Activated naive CD4-positive, alpha-beta T cell treated with anti-CD3 and anti-CD28 coated beads, Interleukin-2, amount 50 U/mL, for 16 hours (primary cell): ENCODE results near the gene TBL1XR1.
A peak's percentile ranks its signal among the peaks of the same experiment; 100 is the strongest.
"Not testable (repeated sequence)": the region's sequence is repeated elsewhere in the genome, so short reads cannot be mapped to it uniquely, and the experiment has no call there.

ENCODE experiments used
- DNase-seq: peaks from one replicate; pipeline ENCODE4 v3.0.0-alpha.2; 2020

Gene TBL1XR1

GRCh38 chr3:177056927-177057326 lies 140.4 kb downstream of the TBL1XR1 start:
- DNase-seq = no peak

GRCh38 chr3:177055605-177056571 lies 141.4 kb downstream of the TBL1XR1 start:
- DNase-seq = no peak

GRCh38 chr3:177053107-177053506 lies 144.2 kb downstream of the TBL1XR1 start:
- no peak for DNase-seq

DNA sequence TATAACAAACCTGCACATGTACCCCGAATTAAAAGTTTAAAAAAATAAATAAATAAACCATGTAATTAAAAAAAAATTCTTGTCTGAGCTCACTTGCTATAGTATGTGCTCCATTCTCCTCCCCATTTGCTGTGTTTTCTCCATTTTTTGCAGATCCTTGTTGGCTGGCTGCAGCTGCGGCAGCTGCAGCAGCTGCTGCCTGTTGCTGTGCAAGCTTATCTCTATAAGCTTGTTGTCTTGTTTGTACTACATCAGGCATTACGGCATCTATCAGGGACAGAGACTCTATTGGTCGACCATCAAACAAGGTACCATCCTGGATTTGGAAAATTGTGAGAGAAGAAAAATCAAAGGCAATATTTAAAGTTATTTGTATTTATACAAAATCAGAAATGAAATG lies 145.9 kb downstream of the TBL1XR1 start:
- DNase-seq = no peak

DNA sequence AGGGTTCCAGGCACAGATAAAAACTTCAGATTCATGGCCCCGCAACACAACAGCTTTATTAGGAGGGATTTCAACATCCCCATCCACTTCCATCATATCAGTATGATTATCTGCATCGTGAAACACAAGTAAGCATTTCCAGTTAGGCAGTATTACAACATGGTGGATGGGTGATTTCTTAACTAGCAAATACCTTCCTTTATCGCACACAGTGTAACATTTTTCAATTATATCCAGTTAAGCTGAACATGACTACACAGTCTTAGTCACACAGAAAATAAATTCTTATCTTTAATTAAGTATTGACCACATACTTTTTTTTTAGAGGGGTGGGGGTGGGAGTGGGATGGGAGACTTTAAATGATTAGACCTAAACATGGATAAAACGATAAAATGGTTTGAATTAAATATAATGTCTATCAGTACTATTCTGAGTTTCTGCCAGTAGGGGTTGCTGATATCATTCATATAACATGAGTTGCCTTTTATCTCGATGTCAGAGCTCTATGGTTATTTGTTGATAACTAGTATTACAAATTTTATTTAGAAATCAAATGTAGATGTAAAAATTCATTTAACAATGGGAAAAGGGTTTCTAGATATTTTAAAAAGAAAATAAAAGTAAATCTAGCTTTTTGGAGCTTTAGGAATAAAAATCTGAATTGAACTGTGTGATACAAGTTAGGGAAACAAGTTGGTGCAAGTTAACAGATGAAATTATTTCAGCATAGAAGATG lies 146.6 kb downstream of the TBL1XR1 start:
- DNase-seq = no peak

- DNase-seq = no peak
These were observed 151.5 kb downstream of the TBL1XR1 start for GRCh38 chr3:177045767-177046166.

DNA sequence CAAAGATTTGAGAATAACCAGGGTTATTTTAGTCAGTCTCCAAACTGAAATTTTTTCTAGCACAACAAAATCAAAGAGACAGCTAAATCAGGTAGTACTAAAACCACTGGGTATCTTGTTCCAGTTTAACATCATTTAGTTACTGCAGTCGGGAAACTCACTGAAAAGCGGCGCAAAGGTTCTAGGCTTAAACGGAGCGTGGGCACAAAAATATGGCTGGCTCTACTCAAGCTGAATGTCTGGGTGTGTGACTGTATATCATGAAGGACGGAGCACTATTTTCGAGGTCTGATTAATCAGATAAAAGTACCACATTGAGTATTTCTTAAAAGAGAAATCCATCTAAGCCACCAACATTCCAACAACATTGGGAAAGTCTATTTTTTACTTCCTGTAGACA lies 152.1 kb downstream of the TBL1XR1 start:
- DNase-seq = no peak

DNA sequence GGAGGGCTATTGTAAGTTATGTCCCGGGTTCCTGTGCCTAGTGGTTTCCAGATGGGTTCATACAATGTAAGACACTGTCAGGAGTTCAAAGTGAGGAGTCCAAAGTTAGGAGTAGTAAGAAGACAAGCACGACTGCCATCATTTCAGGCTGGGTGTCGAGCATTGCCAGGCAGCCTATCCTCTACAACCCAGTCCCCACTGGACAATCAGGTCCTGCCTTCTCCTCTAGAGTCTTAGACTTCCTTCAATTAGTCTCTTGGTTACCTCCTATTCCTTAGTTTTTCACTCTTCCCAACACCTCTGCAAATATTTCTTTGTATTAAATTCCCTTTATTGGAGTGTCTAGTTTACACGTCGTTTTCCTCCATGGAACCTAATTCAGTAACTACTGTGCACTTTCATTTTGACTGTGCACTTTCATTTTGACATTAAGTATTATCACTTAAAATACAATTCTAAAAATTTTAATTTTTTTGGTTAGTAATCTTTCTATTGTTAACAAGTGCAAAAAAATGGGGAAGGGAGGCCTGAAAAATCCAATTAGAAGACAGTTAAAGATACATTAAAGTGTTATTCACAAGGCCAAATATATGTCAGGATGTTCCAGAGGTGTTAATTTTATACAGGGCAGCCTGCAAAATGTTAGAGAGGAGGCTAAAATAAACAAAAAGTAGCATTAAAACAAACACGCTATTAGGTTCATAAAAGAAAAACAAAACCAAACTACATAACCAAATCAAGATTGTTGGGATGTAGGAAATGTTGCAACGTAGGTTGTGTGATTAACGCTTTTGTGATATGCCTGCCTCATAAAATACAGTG lies 155.3 kb downstream of the TBL1XR1 start:
- DNase-seq = no peak

DNA sequence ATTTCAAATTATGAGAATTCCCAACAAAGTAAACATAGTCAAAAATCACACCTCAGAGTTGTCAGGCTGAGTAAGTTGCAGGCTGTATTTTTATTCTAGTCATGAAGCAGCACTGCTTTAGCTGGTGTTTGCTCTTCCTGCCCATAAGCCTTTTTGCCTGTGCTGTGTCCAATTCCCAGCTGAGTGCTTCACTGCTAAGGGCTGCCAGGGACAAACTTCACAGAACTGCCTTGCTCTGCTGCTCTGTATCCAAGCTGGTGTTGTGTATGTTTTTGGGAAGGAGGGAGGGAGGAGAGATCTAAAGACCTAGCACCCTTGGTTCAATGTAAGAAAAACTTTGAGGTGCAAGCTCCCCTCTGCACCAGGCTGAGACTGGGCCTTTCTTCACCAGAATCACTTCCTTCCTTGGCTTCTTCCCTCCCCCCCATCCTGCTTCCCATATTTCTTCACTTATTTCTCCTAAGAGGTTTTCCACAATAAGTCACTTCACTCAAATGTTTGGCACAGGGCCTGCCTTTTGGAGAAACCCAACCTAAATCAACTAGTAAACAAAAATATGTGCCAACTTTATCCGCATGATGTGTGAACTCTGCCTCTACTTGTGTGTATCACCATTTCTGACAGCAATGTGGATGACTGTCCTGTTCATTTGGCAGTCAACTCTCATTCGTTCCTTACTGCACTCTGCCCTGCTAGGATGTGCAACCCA lies 156.1 kb downstream of the TBL1XR1 start:
- no peak for DNase-seq

GRCh38 chr3:177039490-177040274 lies 157.6 kb downstream of the TBL1XR1 start:
- DNase-seq = no peak

- peak; percentile 28 for DNase-seq
These were observed 160.0 kb downstream of the TBL1XR1 start for GRCh38 chr3:177037241-177037640.

DNA sequence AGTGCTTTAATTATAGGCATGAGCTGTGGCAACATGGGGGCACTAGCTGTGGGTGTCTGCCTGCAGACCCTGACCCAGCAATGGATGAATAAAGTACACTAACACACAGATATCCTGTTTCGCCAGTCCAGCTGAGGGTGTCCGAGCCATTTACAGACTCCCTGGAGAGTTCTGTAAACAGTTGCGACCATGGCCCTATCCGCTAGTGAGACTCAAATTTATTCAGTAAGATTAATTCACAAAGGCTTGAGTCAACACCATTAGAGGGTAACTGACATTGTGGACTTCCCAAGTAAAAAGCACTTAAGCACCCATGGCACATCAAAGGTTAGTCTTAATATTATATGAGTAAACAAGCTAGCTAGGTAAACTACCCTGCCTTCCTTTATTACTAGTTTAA lies 161.6 kb downstream of the TBL1XR1 start:
- no peak for DNase-seq

GRCh38 chr3:177034832-177035475 lies 162.3 kb downstream of the TBL1XR1 start:
- no peak for DNase-seq

- no peak for DNase-seq
These were observed 170.6 kb downstream of the TBL1XR1 start for GRCh38 chr3:177026505-177027277.

- DNase-seq = no peak
These were observed 181.4 kb downstream of the TBL1XR1 start for GRCh38 chr3:177015881-177016280.

DNA sequence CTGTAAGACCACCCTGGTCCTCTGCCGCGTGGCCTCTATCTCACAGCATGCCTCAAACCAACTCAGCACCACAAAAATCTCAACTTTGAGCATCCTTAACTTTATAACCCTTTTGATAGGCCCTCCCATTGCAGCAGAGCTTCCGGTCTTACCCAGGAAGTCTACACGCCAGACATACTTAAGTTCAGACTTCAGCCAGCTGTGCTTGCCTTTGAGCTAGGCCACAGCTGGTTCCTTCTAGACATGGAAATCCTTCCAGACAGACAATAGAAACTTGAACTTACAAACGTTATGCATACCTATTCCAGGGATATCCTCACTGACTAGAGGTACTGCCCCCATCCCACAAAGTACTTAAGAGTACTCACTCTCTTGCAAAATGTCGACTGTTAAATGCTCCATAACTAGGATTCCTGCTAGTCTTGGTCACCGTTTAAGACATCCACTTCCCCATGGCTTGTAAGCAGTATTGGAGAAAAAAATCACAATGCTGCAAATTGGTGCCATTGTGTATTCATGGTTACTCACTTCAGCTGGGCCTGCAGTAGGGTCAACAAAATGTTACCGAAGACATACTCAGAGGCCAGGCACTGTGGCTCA lies 183.5 kb downstream of the TBL1XR1 start:
- no peak for DNase-seq

GRCh38 chr3:177005718-177006405 lies 191.4 kb downstream of the TBL1XR1 start:
- DNase-seq = no peak

- DNase-seq = not testable (repeated sequence)
These were observed 197.1 kb downstream of the TBL1XR1 start for GRCh38 chr3:177000159-177000558.

GRCh38 chr3:176995946-176996345 lies 201.3 kb downstream of the TBL1XR1 start:
- DNase-seq = no peak
